ENCODE measurements around the gene TSHR. TPM values are rescaled to one million over a fixed set of nuclear protein-coding genes. Genes with fewer than 3 reads are reported as not detected.

Gene TSHR
- total RNA-seq, 1 experiment from 2014 or later: not detected

GRCh38 chr14:81133400-81133799 is 178.0 kb downstream of the TSHR start:
- Histone ChIP-seq H2AFZ (ENCODE audit: low read length) (peak overlapping the region; percentile 37), H3K27me3 (ENCODE audit: low read length) (no peaks in the 10 kb centered on the region), H3K79me2 (ENCODE audit: low read length) (no peaks in the 10 kb centered on the region)

GRCh38 chr14:81137316-81137715 is 181.9 kb downstream of the TSHR start:
- H3K27me3 ChIP-seq (ENCODE audit: low read length): no peaks in the 10 kb centered on the region
- no peak overlapping the region for H3K4me3 ChIP-seq (ENCODE audit: low read length)
- H3K9me3 ChIP-seq (ENCODE audit: low read length): 0 out of 2 replicates have a peak, but pooled peaks cover 2% of the 10 kb centered on the region
- no peaks in the 10 kb centered on the region for H4K20me1 ChIP-seq (ENCODE audit: insufficient read depth, low read depth, low read length)
- H3K4me1 ChIP-seq (ENCODE audit: low read length): peaks cover 20% of the 10 kb centered on the region
- H3K36me3 ChIP-seq (ENCODE audit: insufficient read depth, low read length): peaks cover 7% of the 10 kb centered on the region; the same call in 1 of the 2 replicates
- peak overlapping the region; percentile 5; the same call in 1 of the 2 replicates for H2AFZ ChIP-seq (ENCODE audit: low read length)
- no peak overlapping the region for H3K9ac ChIP-seq (ENCODE audit: low read length)
- no peak overlapping the region for H3K4me2 ChIP-seq (ENCODE audit: low read depth, low read length, poor library complexity, severe bottlenecking)
- no peaks in the 10 kb centered on the region for H3K79me2 ChIP-seq (ENCODE audit: low read length)
- H3K27ac ChIP-seq (ENCODE audit: low read length): no peak overlapping the region
- H3K9me2 ChIP-seq (replicated peaks; ENCODE audit: insufficient read depth, low read length): no peaks in the 10 kb centered on the region
- DNase-seq: no peak

More at GRCh38 chr14:81133400-81133799, 178.0 kb downstream of the TSHR start:
- peak; percentile 61 for DNase-seq
- no peak overlapping the region for H3K4me3 ChIP-seq (ENCODE audit: low read length)
- 0 out of 2 replicates have a peak, but pooled peaks cover 2% of the 10 kb centered on the region for H3K9me3 ChIP-seq (ENCODE audit: low read length)
- no peaks in the 10 kb centered on the region for H4K20me1 ChIP-seq (ENCODE audit: insufficient read depth, low read depth, low read length)
- peak overlapping the region; percentile 41 for H3K4me2 ChIP-seq (ENCODE audit: low read depth, low read length, poor library complexity, severe bottlenecking)
- H3K4me1 ChIP-seq (ENCODE audit: low read length): peaks cover 41% of the 10 kb centered on the region
- 0 out of 2 replicates have a peak overlapping the region, but pooled peaks have one; percentile 8 for H3K9ac ChIP-seq (ENCODE audit: low read length)
- peaks cover 7% of the 10 kb centered on the region for H3K36me3 ChIP-seq (ENCODE audit: insufficient read depth, low read length)
- H3K9me2 ChIP-seq (replicated peaks; ENCODE audit: insufficient read depth, low read length): no peaks in the 10 kb centered on the region
- peak overlapping the region; percentile 45 for H3K27ac ChIP-seq (ENCODE audit: low read length)

- H2AFZ ChIP-seq (ENCODE audit: low read length): no peak overlapping the region
- no peaks in the 10 kb centered on the region for H3K79me2 ChIP-seq (ENCODE audit: low read length)
- H3K4me3 ChIP-seq (ENCODE audit: low read length): no peak overlapping the region
- no peaks in the 10 kb centered on the region for H4K20me1 ChIP-seq (ENCODE audit: insufficient read depth, low read depth, low read length)
- no peaks in the 10 kb centered on the region for H3K9me2 ChIP-seq (replicated peaks; ENCODE audit: insufficient read depth, low read length)
- H3K27ac ChIP-seq (ENCODE audit: low read length): no peak overlapping the region
- peaks cover 9% of the 10 kb centered on the region for H3K4me1 ChIP-seq (ENCODE audit: low read length)
- 0 out of 2 replicates have a peak, but pooled peaks cover 2% of the 10 kb centered on the region for H3K9me3 ChIP-seq (ENCODE audit: low read length)
- no peak overlapping the region for H3K9ac ChIP-seq (ENCODE audit: low read length)
- H3K36me3 ChIP-seq (ENCODE audit: insufficient read depth, low read length): peaks cover 7% of the 10 kb centered on the region; the same call in 1 of the 2 replicates
- no peaks in the 10 kb centered on the region for H3K27me3 ChIP-seq (ENCODE audit: low read length)
- DNase-seq: no peak
- H3K4me2 ChIP-seq (ENCODE audit: low read depth, low read length, poor library complexity, severe bottlenecking): no peak overlapping the region
Observed at GRCh38 chr14:81138429-81138828, 183.0 kb downstream of the TSHR start.

GRCh38 chr14:81141426-81141825 is 186.0 kb downstream of the TSHR start:
- no peaks in the 10 kb centered on the region for H3K9me3 ChIP-seq (ENCODE audit: low read length)
- H3K4me1 ChIP-seq (ENCODE audit: low read length): peaks cover 18% of the 10 kb centered on the region
- H3K4me3 ChIP-seq (ENCODE audit: low read length): no peak overlapping the region

GRCh38 chr14:81143793-81144192 is 188.4 kb downstream of the TSHR start:
- Histone ChIP-seq H3K4me3 (ENCODE audit: low read length) (no peak overlapping the region), H3K9me3 (ENCODE audit: low read length) (no peaks in the 10 kb centered on the region), H2AFZ (ENCODE audit: low read length) (peak overlapping the region; percentile 12; the same call in 1 of the 2 replicates), H3K27ac (ENCODE audit: low read length) (no peak overlapping the region), H3K4me2 (ENCODE audit: low read depth, low read length, poor library complexity, severe bottlenecking) (no peak overlapping the region), H4K20me1 (ENCODE audit: insufficient read depth, low read depth, low read length) (no peaks in the 10 kb centered on the region), H3K27me3 (ENCODE audit: low read length) (no peaks in the 10 kb centered on the region), H3K79me2 (ENCODE audit: low read length) (no peaks in the 10 kb centered on the region), H3K36me3 (ENCODE audit: insufficient read depth, low read length) (no peaks in the 10 kb centered on the region), H3K9me2 (replicated peaks; ENCODE audit: insufficient read depth, low read length) (no peaks in the 10 kb centered on the region), H3K9ac (ENCODE audit: low read length) (no peak overlapping the region), H3K4me1 (ENCODE audit: low read length) (peaks cover 35% of the 10 kb centered on the region)
- no peak for DNase-seq

More at GRCh38 chr14:81141426-81141825, 186.0 kb downstream of the TSHR start:
- Histone ChIP-seq H2AFZ (ENCODE audit: low read length) (no peak overlapping the region), H3K36me3 (ENCODE audit: insufficient read depth, low read length) (no peaks in the 10 kb centered on the region), H3K79me2 (ENCODE audit: low read length) (no peaks in the 10 kb centered on the region), H3K27ac (ENCODE audit: low read length) (no peak overlapping the region), H3K4me2 (ENCODE audit: low read depth, low read length, poor library complexity, severe bottlenecking) (no peak overlapping the region), H3K27me3 (ENCODE audit: low read length) (no peaks in the 10 kb centered on the region), H4K20me1 (ENCODE audit: insufficient read depth, low read depth, low read length) (no peaks in the 10 kb centered on the region), H3K9me2 (replicated peaks; ENCODE audit: insufficient read depth, low read length) (no peaks in the 10 kb centered on the region), H3K9ac (ENCODE audit: low read length) (no peak overlapping the region)
- DNase-seq: no peak

GRCh38 chr14:81144824-81145603 is 189.6 kb downstream of the TSHR start:
- H3K36me3 ChIP-seq (ENCODE audit: insufficient read depth, low read length): no peaks in the 10 kb centered on the region
- H4K20me1 ChIP-seq (ENCODE audit: insufficient read depth, low read depth, low read length): no peaks in the 10 kb centered on the region
- no peak overlapping the region for H3K4me2 ChIP-seq (ENCODE audit: low read depth, low read length, poor library complexity, severe bottlenecking)
- H3K4me1 ChIP-seq (ENCODE audit: low read length): peaks cover 31% of the 10 kb centered on the region
- no peak overlapping the region; the same call in 1 of the 2 replicates for H3K27ac ChIP-seq (ENCODE audit: low read length)
- no peaks in the 10 kb centered on the region for H3K9me3 ChIP-seq (ENCODE audit: low read length)
- DNase-seq: no peak
- no peak overlapping the region for H3K9ac ChIP-seq (ENCODE audit: low read length)
- no peaks in the 10 kb centered on the region for H3K27me3 ChIP-seq (ENCODE audit: low read length)
- H3K9me2 ChIP-seq (replicated peaks; ENCODE audit: insufficient read depth, low read length): no peaks in the 10 kb centered on the region
- no peaks in the 10 kb centered on the region for H3K79me2 ChIP-seq (ENCODE audit: low read length)
- no peak overlapping the region for H3K4me3 ChIP-seq (ENCODE audit: low read length)
- peak overlapping the region; percentile 12 for H2AFZ ChIP-seq (ENCODE audit: low read length)

GRCh38 chr14:81147140-81147897 is 191.9 kb downstream of the TSHR start:
- Histone ChIP-seq H3K9me3 (ENCODE audit: low read length) (no peaks in the 10 kb centered on the region), H3K36me3 (ENCODE audit: insufficient read depth, low read length) (no peaks in the 10 kb centered on the region), H3K4me1 (ENCODE audit: low read length) (peaks cover 31% of the 10 kb centered on the region), H3K79me2 (ENCODE audit: low read length) (no peaks in the 10 kb centered on the region), H3K9me2 (replicated peaks; ENCODE audit: insufficient read depth, low read length) (no peaks in the 10 kb centered on the region), H3K4me3 (ENCODE audit: low read length) (no peak overlapping the region), H3K27me3 (ENCODE audit: low read length) (no peaks in the 10 kb centered on the region), H2AFZ (ENCODE audit: low read length) (peak overlapping the region; percentile 88), H4K20me1 (ENCODE audit: insufficient read depth, low read depth, low read length) (no peaks in the 10 kb centered on the region), H3K27ac (ENCODE audit: low read length) (peak overlapping the region; percentile 37), H3K4me2 (ENCODE audit: low read depth, low read length, poor library complexity, severe bottlenecking) (peak overlapping the region; percentile 18), H3K9ac (ENCODE audit: low read length) (0 out of 2 replicates have a peak overlapping the region, but pooled peaks have one; percentile 2)
- peak; percentile 69 for DNase-seq

GRCh38 chr14:81148635-81149034 is 193.2 kb downstream of the TSHR start:
- no peaks in the 10 kb centered on the region for H4K20me1 ChIP-seq (ENCODE audit: insufficient read depth, low read depth, low read length)
- no peaks in the 10 kb centered on the region for H3K79me2 ChIP-seq (ENCODE audit: low read length)
- no peaks in the 10 kb centered on the region for H3K9me2 ChIP-seq (replicated peaks; ENCODE audit: insufficient read depth, low read length)
- no peak for DNase-seq
- H3K4me3 ChIP-seq (ENCODE audit: low read length): no peak overlapping the region
- peaks cover 31% of the 10 kb centered on the region for H3K4me1 ChIP-seq (ENCODE audit: low read length)
- no peaks in the 10 kb centered on the region for H3K27me3 ChIP-seq (ENCODE audit: low read length)
- H3K9me3 ChIP-seq (ENCODE audit: low read length): no peaks in the 10 kb centered on the region
- H3K9ac ChIP-seq (ENCODE audit: low read length): no peak overlapping the region
- H3K36me3 ChIP-seq (ENCODE audit: insufficient read depth, low read length): no peaks in the 10 kb centered on the region
- no peak overlapping the region for H3K27ac ChIP-seq (ENCODE audit: low read length)
- no peak overlapping the region for H2AFZ ChIP-seq (ENCODE audit: low read length)
- no peak overlapping the region for H3K4me2 ChIP-seq (ENCODE audit: low read depth, low read length, poor library complexity, severe bottlenecking)
